ENCODE measurements around the gene SPPL3. TPM values are rescaled to one million over a fixed set of nuclear protein-coding genes. Genes with fewer than 3 reads are reported as not detected.

The SPPL3 gene
- total RNA-seq, 3 donors from 2014 or later = 21.6 to 28.0 (median 22.8) TPM

- Mint-ChIP-seq H3K36me3 (ENCODE audit: insufficient read depth) (peaks cover 41% of the 10 kb centered on the region), H3K4me1 (ENCODE audit: low read depth) (peaks cover 2% of the 10 kb centered on the region), H3K4me3 (no peak overlapping the region), H3K27me3 (ENCODE audit: low read depth) (no peaks in the 10 kb centered on the region), H3K9me3 (no peaks in the 10 kb centered on the region)
- ATAC-seq (no peak), DNase-seq (no peak)
These were observed 136.8 kb downstream of the SPPL3 start for GRCh38 chr12:120767071-120768024.

GRCh38 chr12:120766566-120766965, 137.6 kb downstream of the SPPL3 start:
- H3K4me3 Mint-ChIP-seq = no peak overlapping the region
- H3K4me1 Mint-ChIP-seq (ENCODE audit: low read depth) = peaks cover 2% of the 10 kb centered on the region
- H3K36me3 Mint-ChIP-seq (ENCODE audit: insufficient read depth) = peaks cover 42% of the 10 kb centered on the region
- no peaks in the 10 kb centered on the region for H3K27me3 Mint-ChIP-seq (ENCODE audit: low read depth)
- DNase-seq (no peak), ATAC-seq (no peak)
- H3K9me3 Mint-ChIP-seq = no peaks in the 10 kb centered on the region

GRCh38 chr12:120764816-120765215, 139.3 kb downstream of the SPPL3 start:
- Mint-ChIP-seq H3K4me1 (ENCODE audit: low read depth) (peaks cover 10% of the 10 kb centered on the region), H3K4me3 (no peak overlapping the region), H3K27me3 (ENCODE audit: low read depth) (no peaks in the 10 kb centered on the region), H3K36me3 (ENCODE audit: insufficient read depth) (peaks cover 33% of the 10 kb centered on the region), H3K9me3 (no peaks in the 10 kb centered on the region)
- ATAC-seq (no peak), DNase-seq (no peak)

- peaks cover 13% of the 10 kb centered on the region for H3K4me1 Mint-ChIP-seq (ENCODE audit: low read depth)
- H3K4me3 Mint-ChIP-seq = no peak overlapping the region
- ATAC-seq (no peak), DNase-seq (no peak)
- no peaks in the 10 kb centered on the region for H3K27me3 Mint-ChIP-seq (ENCODE audit: low read depth)
- H3K36me3 Mint-ChIP-seq (ENCODE audit: insufficient read depth) = peaks cover 29% of the 10 kb centered on the region
- H3K9me3 Mint-ChIP-seq = no peaks in the 10 kb centered on the region
These were observed 140.9 kb downstream of the SPPL3 start for GRCh38 chr12:120763250-120763649.

- ATAC-seq = no peak
- H3K36me3 Mint-ChIP-seq (ENCODE audit: insufficient read depth) = peaks cover 24% of the 10 kb centered on the region
- no peak overlapping the region for H3K4me3 Mint-ChIP-seq
- H3K9me3 Mint-ChIP-seq = no peaks in the 10 kb centered on the region
- H3K4me1 Mint-ChIP-seq (ENCODE audit: low read depth) = peaks cover 13% of the 10 kb centered on the region
- no peaks in the 10 kb centered on the region for H3K27me3 Mint-ChIP-seq (ENCODE audit: low read depth)
- DNase-seq = no peak
These were observed 142.1 kb downstream of the SPPL3 start for GRCh38 chr12:120762086-120762485.

GRCh38 chr12:120761519-120761934, 142.6 kb downstream of the SPPL3 start:
- Mint-ChIP-seq H3K9me3 (no peaks in the 10 kb centered on the region), H3K27me3 (ENCODE audit: low read depth) (no peaks in the 10 kb centered on the region), H3K4me1 (ENCODE audit: low read depth) (peaks cover 13% of the 10 kb centered on the region), H3K4me3 (no peak overlapping the region), H3K36me3 (ENCODE audit: insufficient read depth) (peaks cover 18% of the 10 kb centered on the region)
- no peak for DNase-seq
- ATAC-seq = no peak

GRCh38 chr12:120760349-120761254, 143.6 kb downstream of the SPPL3 start:
- H3K36me3 Mint-ChIP-seq (ENCODE audit: insufficient read depth) = peaks cover 13% of the 10 kb centered on the region
- H3K4me1 Mint-ChIP-seq (ENCODE audit: low read depth) = peaks cover 13% of the 10 kb centered on the region
- DNase-seq = no peak
- peak; percentile 55 to 61 for ATAC-seq
- no peaks in the 10 kb centered on the region for H3K9me3 Mint-ChIP-seq
- no peak overlapping the region for H3K4me3 Mint-ChIP-seq
- no peaks in the 10 kb centered on the region for H3K27me3 Mint-ChIP-seq (ENCODE audit: low read depth)

- ATAC-seq = no peak
- Mint-ChIP-seq H3K4me1 (ENCODE audit: low read depth) (peaks cover 13% of the 10 kb centered on the region), H3K4me3 (no peak overlapping the region), H3K27me3 (ENCODE audit: low read depth) (peaks cover 2% of the 10 kb centered on the region), H3K9me3 (peaks cover 8% of the 10 kb centered on the region), H3K36me3 (ENCODE audit: insufficient read depth) (peaks cover 16% of the 10 kb centered on the region)
- DNase-seq = no peak
These were observed 144.4 kb downstream of the SPPL3 start for GRCh38 chr12:120759591-120760348.

GRCh38 chr12:120758798-120759590, 145.2 kb downstream of the SPPL3 start:
- Mint-ChIP-seq H3K4me3 (no peak overlapping the region), H3K9me3 (peaks cover 9% of the 10 kb centered on the region), H3K27me3 (ENCODE audit: low read depth) (peaks cover 2% of the 10 kb centered on the region), H3K36me3 (ENCODE audit: insufficient read depth) (peaks cover 13% of the 10 kb centered on the region), H3K4me1 (ENCODE audit: low read depth) (peaks cover 13% of the 10 kb centered on the region)
- ATAC-seq (no peak), DNase-seq (no peak)

- DNase-seq (no peak), ATAC-seq (no peak)
- H3K9me3 Mint-ChIP-seq = peaks cover 12% of the 10 kb centered on the region
- H3K36me3 Mint-ChIP-seq (ENCODE audit: insufficient read depth) = peaks cover 13% of the 10 kb centered on the region
- no peak overlapping the region for H3K4me3 Mint-ChIP-seq
- peaks cover 13% of the 10 kb centered on the region for H3K4me1 Mint-ChIP-seq (ENCODE audit: low read depth)
- H3K27me3 Mint-ChIP-seq (ENCODE audit: low read depth) = peaks cover 2% of the 10 kb centered on the region
These were observed 146.2 kb downstream of the SPPL3 start for GRCh38 chr12:120757949-120758348.

GRCh38 chr12:120757226-120757742, 146.9 kb downstream of the SPPL3 start:
- Mint-ChIP-seq H3K4me1 (ENCODE audit: low read depth) (peaks cover 13% of the 10 kb centered on the region), H3K36me3 (ENCODE audit: insufficient read depth) (peaks cover 13% of the 10 kb centered on the region), H3K9me3 (peaks cover 12% of the 10 kb centered on the region), H3K4me3 (no peak overlapping the region), H3K27me3 (ENCODE audit: low read depth) (peaks cover 2% of the 10 kb centered on the region)
- ATAC-seq (no peak), DNase-seq (no peak)

- DNase-seq (no peak), ATAC-seq (no peak)
- peaks cover 12% of the 10 kb centered on the region for H3K9me3 Mint-ChIP-seq
- no peak overlapping the region for H3K4me3 Mint-ChIP-seq
- peaks cover 4% of the 10 kb centered on the region for H3K4me1 Mint-ChIP-seq (ENCODE audit: low read depth)
- H3K27me3 Mint-ChIP-seq (ENCODE audit: low read depth) = peaks cover 2% of the 10 kb centered on the region
- H3K36me3 Mint-ChIP-seq (ENCODE audit: insufficient read depth) = peaks cover 4% of the 10 kb centered on the region
These were observed 148.9 kb downstream of the SPPL3 start for GRCh38 chr12:120755269-120755668.

- Mint-ChIP-seq H3K27me3 (ENCODE audit: low read depth) (peaks cover 2% of the 10 kb centered on the region), H3K4me3 (no peak overlapping the region), H3K36me3 (ENCODE audit: insufficient read depth) (peaks cover 4% of the 10 kb centered on the region), H3K9me3 (peaks cover 12% of the 10 kb centered on the region), H3K4me1 (ENCODE audit: low read depth) (peaks cover 3% of the 10 kb centered on the region)
- DNase-seq (no peak), ATAC-seq (no peak)
These were observed 149.4 kb downstream of the SPPL3 start for GRCh38 chr12:120754792-120755191.
